ENCODE data around the gene MMP24. TPM values are rescaled to one million over a fixed set of nuclear protein-coding genes. Genes with fewer than 3 reads are reported as not detected.
A peak's percentile ranks its signal among the peaks of the same experiment; 100 is the strongest.
"Not testable (repeated sequence)": the region's sequence is repeated elsewhere in the genome, so short reads cannot be mapped to it uniquely, and the experiment has no call there.

Gene MMP24
- total RNA-seq, 1 donor from 2014 or later: 1.1 TPM

GRCh38 chr20:35311409-35311808 lies 84.9 kb downstream of the MMP24 start:
- TF ChIP-seq, protein P1, sequence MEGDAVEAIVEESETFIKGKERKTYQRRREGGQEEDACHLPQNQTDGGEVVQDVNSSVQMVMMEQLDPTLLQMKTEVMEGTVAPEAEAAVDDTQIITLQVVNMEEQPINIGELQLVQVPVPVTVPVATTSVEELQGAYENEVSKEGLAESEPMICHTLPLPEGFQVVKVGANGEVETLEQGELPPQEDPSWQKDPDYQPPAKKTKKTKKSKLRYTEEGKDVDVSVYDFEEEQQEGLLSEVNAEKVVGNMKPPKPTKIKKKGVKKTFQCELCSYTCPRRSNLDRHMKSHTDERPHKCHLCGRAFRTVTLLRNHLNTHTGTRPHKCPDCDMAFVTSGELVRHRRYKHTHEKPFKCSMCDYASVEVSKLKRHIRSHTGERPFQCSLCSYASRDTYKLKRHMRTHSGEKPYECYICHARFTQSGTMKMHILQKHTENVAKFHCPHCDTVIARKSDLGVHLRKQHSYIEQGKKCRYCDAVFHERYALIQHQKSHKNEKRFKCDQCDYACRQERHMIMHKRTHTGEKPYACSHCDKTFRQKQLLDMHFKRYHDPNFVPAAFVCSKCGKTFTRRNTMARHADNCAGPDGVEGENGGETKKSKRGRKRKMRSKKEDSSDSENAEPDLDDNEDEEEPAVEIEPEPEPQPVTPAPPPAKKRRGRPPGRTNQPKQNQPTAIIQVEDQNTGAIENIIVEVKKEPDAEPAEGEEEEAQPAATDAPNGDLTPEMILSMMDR (IDR thresholded peaks at IDR 0.05; ENCODE audit: unreplicated experiment): no peak
- DNase-seq (ENCODE audit: low spot score in 2 of 2, unreplicated experiment in 2 of 2): no peak

DNA sequence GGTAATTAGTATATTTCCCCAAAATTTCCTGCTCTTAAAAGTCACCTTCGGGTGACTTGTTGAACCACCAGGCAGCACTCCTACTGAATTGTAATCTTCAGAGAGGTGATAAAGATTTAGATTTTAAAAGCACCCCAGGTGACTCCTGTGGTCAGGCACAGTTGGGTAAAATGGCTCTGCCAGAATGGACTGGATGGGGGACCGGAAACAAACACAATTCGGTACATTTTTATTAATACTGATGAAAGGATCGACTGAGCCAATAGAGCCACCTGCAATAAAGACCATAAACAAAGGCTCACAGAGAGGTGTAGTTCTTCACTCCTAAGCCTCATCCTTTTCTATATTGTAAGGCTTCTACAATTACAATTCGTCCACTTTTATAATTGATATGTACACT lies 85.3 kb downstream of the MMP24 start:
- no peaks in the 10 kb centered on the region for H3K9me3 Mint-ChIP-seq
- no peak for DNase-seq (ENCODE audit: low spot score in 2 of 2, unreplicated experiment in 2 of 2)
- H3K36me3 Mint-ChIP-seq: peaks cover 16% of the 10 kb centered on the region
- H3K4me1 Mint-ChIP-seq: peaks cover 10% of the 10 kb centered on the region
- no peak overlapping the region for H3K27ac Mint-ChIP-seq
- no peak overlapping the region for H3K4me3 Mint-ChIP-seq
- H3K27me3 Mint-ChIP-seq (ENCODE audit: low read depth): no peaks in the 10 kb centered on the region
- TF ChIP-seq, protein P1 (IDR thresholded peaks at IDR 0.05; ENCODE audit: unreplicated experiment): no peak

More at GRCh38 chr20:35311409-35311808, 84.9 kb downstream of the MMP24 start:
- H3K9me3 Mint-ChIP-seq: no peaks in the 10 kb centered on the region
- no peak overlapping the region for H3K27ac Mint-ChIP-seq
- no peak overlapping the region for H3K4me3 Mint-ChIP-seq
- H3K36me3 Mint-ChIP-seq: peaks cover 16% of the 10 kb centered on the region
- no peaks in the 10 kb centered on the region for H3K27me3 Mint-ChIP-seq (ENCODE audit: low read depth)
- peaks cover 10% of the 10 kb centered on the region for H3K4me1 Mint-ChIP-seq

DNA sequence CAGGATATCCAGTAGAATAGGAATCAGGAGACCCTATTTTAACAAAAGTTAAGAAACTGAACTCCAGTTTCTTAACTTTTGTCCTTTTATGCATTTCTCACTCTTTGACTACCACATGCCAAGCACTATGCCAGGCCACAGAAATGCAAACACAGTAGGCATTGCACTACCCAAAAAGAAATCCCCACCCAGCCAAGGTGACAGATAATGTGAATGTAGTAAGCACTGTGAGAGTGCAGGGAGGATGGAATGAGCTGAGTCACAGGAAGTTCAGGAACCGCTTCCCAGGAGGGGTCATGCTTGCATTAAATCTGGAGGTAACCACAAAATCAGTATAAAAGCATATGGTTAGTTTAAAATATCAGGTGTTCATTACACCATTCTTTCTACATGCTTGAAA lies 85.8 kb downstream of the MMP24 start:
- H3K27me3 Mint-ChIP-seq (ENCODE audit: low read depth): no peaks in the 10 kb centered on the region
- H3K27ac Mint-ChIP-seq: no peak overlapping the region
- no peaks in the 10 kb centered on the region for H3K9me3 Mint-ChIP-seq
- TF ChIP-seq, protein P1 (IDR thresholded peaks at IDR 0.05; ENCODE audit: unreplicated experiment): no peak
- H3K4me1 Mint-ChIP-seq: peaks cover 10% of the 10 kb centered on the region
- DNase-seq (ENCODE audit: low spot score in 2 of 2, unreplicated experiment in 2 of 2): no peak
- no peak overlapping the region for H3K4me3 Mint-ChIP-seq
- peaks cover 16% of the 10 kb centered on the region for H3K36me3 Mint-ChIP-seq

DNA sequence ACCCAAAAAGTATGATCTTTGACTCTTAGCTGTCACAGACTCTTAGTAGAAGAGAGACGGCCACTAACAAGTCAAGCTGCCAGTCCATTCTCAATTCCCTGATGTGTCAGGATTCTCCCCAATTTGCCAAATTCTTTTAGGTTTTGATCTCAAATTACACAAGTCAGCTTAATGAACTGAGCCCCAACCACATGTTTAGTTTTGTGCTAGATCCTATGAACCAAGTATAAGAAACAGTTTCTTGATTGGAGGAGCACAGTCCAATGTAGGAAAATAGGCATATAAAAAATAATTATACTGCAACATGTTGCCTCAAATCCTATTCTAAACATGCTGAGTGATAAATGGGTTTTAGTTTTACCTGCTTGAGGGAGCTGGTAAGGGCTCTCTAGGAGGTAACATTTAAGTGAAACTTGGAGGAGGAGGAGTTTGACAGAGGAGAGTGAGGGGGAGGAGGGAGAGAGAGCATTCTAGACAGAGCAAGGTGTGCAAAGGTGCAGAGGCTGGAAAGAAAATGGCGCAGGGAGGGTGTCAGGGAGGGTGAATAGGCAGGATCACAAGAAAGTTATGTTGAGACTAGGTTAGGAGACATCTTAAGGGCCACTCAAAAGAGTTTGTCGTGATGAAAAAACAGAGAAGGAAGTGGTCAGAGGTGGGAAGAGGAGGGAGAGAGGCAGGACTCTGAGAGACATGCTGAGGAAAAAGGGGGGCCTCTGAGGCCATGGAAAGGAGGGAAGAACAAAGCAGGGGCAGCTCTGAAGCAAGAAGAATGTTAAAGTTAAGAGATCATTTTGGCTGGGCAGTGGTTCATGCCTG lies 88.5 kb downstream of the MMP24 start:
- peak overlapping the region; percentile 5 for H3K27ac Mint-ChIP-seq
- TF ChIP-seq, protein P1 (IDR thresholded peaks at IDR 0.05; ENCODE audit: unreplicated experiment): no peak
- no peak overlapping the region for H3K4me3 Mint-ChIP-seq
- H3K9me3 Mint-ChIP-seq: no peaks in the 10 kb centered on the region
- H3K36me3 Mint-ChIP-seq: peaks cover 15% of the 10 kb centered on the region
- DNase-seq (ENCODE audit: low spot score in 2 of 2, unreplicated experiment in 2 of 2): no peak
- H3K27me3 Mint-ChIP-seq (ENCODE audit: low read depth): no peaks in the 10 kb centered on the region
- peaks cover 34% of the 10 kb centered on the region for H3K4me1 Mint-ChIP-seq

- Mint-ChIP-seq H3K4me1 (peaks cover 40% of the 10 kb centered on the region), H3K36me3 (peaks cover 13% of the 10 kb centered on the region)
- not testable (repeated sequence) for H3K9me3 Mint-ChIP-seq; H3K27me3 Mint-ChIP-seq (ENCODE audit: low read depth); H3K4me3 Mint-ChIP-seq; H3K27ac Mint-ChIP-seq; DNase-seq (ENCODE audit: low spot score in 2 of 2, unreplicated experiment in 2 of 2)
Measured at GRCh38 chr20:35315632-35316020, 89.1 kb downstream of the MMP24 start.

GRCh38 chr20:35316086-35316485 lies 89.6 kb downstream of the MMP24 start:
- Mint-ChIP-seq H3K4me1 (peaks cover 45% of the 10 kb centered on the region), H3K9me3 (no peaks in the 10 kb centered on the region), H3K27me3 (ENCODE audit: low read depth) (no peaks in the 10 kb centered on the region), H3K4me3 (no peak overlapping the region), H3K27ac (no peak overlapping the region), H3K36me3 (peaks cover 15% of the 10 kb centered on the region)
- TF ChIP-seq, protein P1 (IDR thresholded peaks at IDR 0.05; ENCODE audit: unreplicated experiment): no peak
- no peak for DNase-seq (ENCODE audit: low spot score in 2 of 2, unreplicated experiment in 2 of 2)
